Loucy (cell line): ENCODE results near the gene KCNJ6.

ENCODE experiments used
- EZH2phosphoT487 ChIP-seq: fragments of 200-600 bp; IDR thresholded peaks from 2 replicates; pipeline ENCODE4 v1.6.1; 2018; ENCODE audit warnings: antibody characterized with exemption, mild to moderate bottlenecking, moderate library complexity, borderline replicate concordance
- TF ChIP-seq, protein P1 (sequence below): fragments of 200-600 bp; sonication (generic); conservative IDR thresholded peaks from 2 replicates; pipeline ENCODE4 v1.5.1; 2014; ENCODE audit warnings: mild to moderate bottlenecking, antibody characterized with exemption, low read length

DNA sequence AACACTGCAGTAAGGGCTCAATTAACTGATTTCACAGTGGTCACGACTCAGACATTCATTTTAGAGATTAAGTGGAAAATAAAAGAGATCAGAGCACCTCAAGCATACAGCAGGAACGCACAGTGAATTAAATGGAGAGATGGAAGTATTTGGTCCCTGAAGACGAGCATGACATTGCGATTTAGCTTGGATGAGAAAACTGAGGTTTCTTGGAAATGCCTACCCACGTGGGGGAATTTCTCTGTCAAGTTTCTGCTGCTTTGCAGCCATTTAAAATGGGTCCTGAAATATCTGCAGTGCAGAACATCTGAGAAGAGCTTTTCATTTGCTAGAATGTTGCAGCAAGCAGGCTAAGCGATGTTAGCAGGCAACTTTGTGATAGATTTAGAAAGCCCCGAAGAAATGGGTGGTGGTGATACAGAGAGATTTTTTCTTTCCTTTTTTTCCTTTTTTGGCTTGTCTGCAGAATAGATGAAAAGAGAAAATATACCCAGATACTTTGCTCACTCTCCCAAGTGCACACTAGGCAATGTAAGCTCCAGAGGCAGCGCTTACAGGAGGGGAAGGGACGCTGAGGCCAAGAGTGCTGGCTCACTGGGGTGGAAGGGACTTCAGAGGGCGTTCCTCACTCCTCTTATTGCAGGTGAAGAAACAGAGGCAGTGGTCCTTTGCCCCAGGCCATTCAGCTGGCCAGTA is 258.0 kb downstream of the KCNJ6 start:
- TF ChIP-seq, protein P1, sequence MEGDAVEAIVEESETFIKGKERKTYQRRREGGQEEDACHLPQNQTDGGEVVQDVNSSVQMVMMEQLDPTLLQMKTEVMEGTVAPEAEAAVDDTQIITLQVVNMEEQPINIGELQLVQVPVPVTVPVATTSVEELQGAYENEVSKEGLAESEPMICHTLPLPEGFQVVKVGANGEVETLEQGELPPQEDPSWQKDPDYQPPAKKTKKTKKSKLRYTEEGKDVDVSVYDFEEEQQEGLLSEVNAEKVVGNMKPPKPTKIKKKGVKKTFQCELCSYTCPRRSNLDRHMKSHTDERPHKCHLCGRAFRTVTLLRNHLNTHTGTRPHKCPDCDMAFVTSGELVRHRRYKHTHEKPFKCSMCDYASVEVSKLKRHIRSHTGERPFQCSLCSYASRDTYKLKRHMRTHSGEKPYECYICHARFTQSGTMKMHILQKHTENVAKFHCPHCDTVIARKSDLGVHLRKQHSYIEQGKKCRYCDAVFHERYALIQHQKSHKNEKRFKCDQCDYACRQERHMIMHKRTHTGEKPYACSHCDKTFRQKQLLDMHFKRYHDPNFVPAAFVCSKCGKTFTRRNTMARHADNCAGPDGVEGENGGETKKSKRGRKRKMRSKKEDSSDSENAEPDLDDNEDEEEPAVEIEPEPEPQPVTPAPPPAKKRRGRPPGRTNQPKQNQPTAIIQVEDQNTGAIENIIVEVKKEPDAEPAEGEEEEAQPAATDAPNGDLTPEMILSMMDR: no peak
- TF ChIP-seq EZH2phosphoT487: no peak
